ENCODE data around the gene SYPL1. TPM values are rescaled to one million over a fixed set of nuclear protein-coding genes. Genes with fewer than 3 reads are reported as not detected.
A peak's percentile ranks its signal among the peaks of the same experiment; 100 is the strongest.

SYPL1 gene
- total and polyA plus RNA-seq, 8 donors, result 16.4 to 44.7 (median 33.5) TPM

GRCh38 chr7:106042196-106042611 is 69.9 kb downstream of the SYPL1 start:
- no peaks in the 10 kb centered on the region for H3K36me3 ChIP-seq

GRCh38 chr7:106041140-106041717 is 70.9 kb downstream of the SYPL1 start:
- H3K27ac ChIP-seq, result no peak overlapping the region
- H3K4me3 ChIP-seq, result no peak overlapping the region
- DNase-seq, result peak in 1 of 6 donors; percentile 38
- WGBS, 2 donors, result 41 to 47% methylated on average over 6 of the region's 6 CpGs
- H3K9me3 ChIP-seq, result no peaks in the 10 kb centered on the region
- peaks cover 0 to 4% (median 0%) of the 10 kb centered on the region in 3 donors for H3K4me1 ChIP-seq
- ATAC-seq, result peak in 3 of 4 donors; percentile 63 to 72 (median 64)
- no peaks in the 10 kb centered on the region for H3K27me3 ChIP-seq
- TF ChIP-seq CTCF (IDR thresholded peaks at IDR 0.05), result peak; percentile 52 to 65 (median 56)
- intact Hi-C loops (cut with DNase I), result loop anchor here in 2 of 3 donors (10.0 kb wide), 1 partner anchor 276 kb away; no protein-coding TSS in a partner anchor
- FAIRE-seq, result no peak
- no peaks in the 10 kb centered on the region for H3K36me3 ChIP-seq

More at GRCh38 chr7:106042196-106042611, 69.9 kb downstream of the SYPL1 start:
- DNase-seq (no peak), ATAC-seq (no peak), FAIRE-seq (no peak)
- Histone ChIP-seq H3K4me1 (peaks cover 0 to 4% (median 0%) of the 10 kb centered on the region in 3 donors), H3K27me3 (no peaks in the 10 kb centered on the region), H3K4me3 (no peak overlapping the region), H3K27ac (no peak overlapping the region), H3K9me3 (no peaks in the 10 kb centered on the region)
- intact Hi-C loops (cut with DNase I), result loop anchor here in 2 of 3 donors (10.0 kb wide), 1 partner anchor 277 kb away; no protein-coding TSS in a partner anchor
- no peak for TF ChIP-seq CTCF (IDR thresholded peaks at IDR 0.05)
- 86 to 89% methylated on average over 4 of the region's 4 CpGs for WGBS, 2 donors

Other genes starting within 250 kb of the SYPL1 start
- 1 to 10 TPM; 3.2 to 9.3 (median 5.3) TPM for gene ATXN7L1, start 235.7 kb downstream of the SYPL1 start, total RNA-seq
- gene ATXN7L1, start 235.7 kb downstream of the SYPL1 start, polyA plus RNA-seq, result 1 to 10 TPM; 2.3 to 4.8 TPM
- gene CDHR3, start 149.0 kb downstream of the SYPL1 start, total RNA-seq, result 1 to 10 TPM in 5 of 6 donors, under 1 TPM in 1; 0.86 to 3.3 (median 1.9) TPM
- gene CDHR3, start 149.0 kb downstream of the SYPL1 start, polyA plus RNA-seq, result 1 to 10 TPM; 1.6 to 3.7 TPM
- 100 to 1,000 TPM in 2 of 6 donors, 10 to 100 TPM in 4; 35.7 to 127 (median 67.4) TPM for gene NAMPT, start 172.7 kb upstream of the SYPL1 start, total RNA-seq
- 10 to 100 TPM; 24.5 to 56.9 TPM for gene NAMPT, start 172.7 kb upstream of the SYPL1 start, polyA plus RNA-seq

Data from pancreas (tissue), 10 donors.